Right renal pelvis (tissue), 4 donors: Measurements from ENCODE around the gene GGA2. TPM values are rescaled to one million over a fixed set of nuclear protein-coding genes. Genes with fewer than 3 reads are reported as not detected.

Experiments
- DNase-seq, 4 donors: peaks; one replicate each; pipeline ENCODE4 v3.0.0-alpha.2; 2013; ENCODE audit warnings: low read depth in 4 of 4, low spot score in 3 of 4, missing footprints in 1 of 4
- polyA plus RNA-seq, 4 donors: library from polyadenylated mRNA; unstranded; fragments of 120-200 nt; gene quantifications; one replicate each; pipeline ENCODE4 v1.2.1, GENCODE V29; 2013; ENCODE audit not compliant: insufficient read length in 4 of 4

GGA2 gene
- polyA plus RNA-seq, 4 donors = 127 to 150 (median 141) TPM

DNA sequence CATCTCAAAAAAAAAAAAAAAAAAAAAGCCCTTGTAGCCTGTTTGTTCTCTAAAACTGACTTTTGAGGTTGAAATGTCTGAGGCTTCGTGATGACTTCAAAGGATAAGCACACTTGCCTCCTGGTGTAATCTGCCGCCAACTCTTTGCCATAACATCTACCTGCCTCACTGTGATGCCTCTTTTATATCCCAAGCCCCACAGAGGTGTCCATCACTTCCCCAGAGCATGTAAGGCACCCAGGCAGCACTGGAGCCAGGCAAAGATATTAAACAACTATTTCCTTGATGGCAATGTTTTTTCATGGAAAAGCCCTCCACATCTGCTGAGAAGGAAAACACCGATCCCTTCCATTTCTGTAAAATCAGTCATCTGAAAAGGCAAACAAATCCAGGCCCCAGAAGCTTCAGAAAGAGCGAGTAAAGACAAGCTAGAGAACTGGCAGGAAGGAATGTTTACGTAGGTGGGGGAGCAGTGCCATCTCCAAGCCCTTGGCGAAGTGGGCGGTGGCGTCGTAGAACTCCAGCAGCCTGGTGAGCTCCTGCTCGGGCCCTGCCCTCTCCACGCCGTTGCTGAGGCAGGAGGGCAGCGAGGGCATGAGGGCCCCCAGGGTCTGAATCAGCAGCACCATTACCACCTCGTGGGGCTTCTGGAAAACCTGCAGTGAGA lies 85.9 kb downstream of the GGA2 start:
- DNase-seq = no peak

DNA sequence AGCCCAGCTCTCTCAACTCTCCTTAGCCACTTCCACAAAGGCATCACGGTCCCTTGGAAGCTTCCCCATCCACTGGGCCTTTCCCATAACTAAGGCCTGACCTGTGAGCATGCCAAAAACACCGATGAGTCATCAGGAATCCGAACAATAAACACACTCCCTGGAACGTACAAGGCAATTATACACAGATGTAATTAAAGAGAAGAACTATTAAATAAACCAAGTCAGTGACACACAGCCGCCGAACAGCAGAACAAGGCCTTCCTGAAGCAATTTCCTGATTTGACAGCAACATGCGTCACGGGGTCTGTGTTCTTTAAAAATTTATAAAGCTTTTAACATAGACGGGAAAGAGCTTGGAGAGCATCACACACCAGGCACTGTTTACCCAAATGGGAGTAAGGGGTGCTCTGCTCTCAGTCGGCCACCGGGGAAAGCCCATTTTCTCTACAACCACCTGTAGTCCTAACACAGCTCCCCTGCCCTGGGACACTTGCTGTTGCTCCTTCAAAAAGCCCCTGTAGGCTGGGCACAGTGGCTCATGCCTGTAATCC lies 86.7 kb downstream of the GGA2 start:
- no peak for DNase-seq

DNA sequence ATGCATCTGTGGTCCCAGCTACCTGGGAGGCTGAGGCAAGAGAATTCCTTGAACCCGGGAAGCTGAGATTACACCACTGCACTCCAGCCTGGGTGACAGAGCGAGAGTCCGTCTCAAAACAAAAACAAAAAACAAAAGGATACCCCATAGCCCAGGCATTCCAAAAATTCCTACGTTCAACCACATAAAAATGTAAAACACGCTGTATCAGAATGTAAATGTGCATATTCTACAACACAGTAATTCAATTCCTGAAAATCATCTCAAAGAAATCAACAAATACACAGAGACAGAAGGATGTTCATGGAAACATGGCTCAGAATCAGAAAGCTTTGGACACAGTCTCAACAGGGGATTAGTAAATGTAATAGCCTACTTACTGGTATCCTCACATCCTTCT lies 90.3 kb downstream of the GGA2 start:
- DNase-seq = no peak

DNA sequence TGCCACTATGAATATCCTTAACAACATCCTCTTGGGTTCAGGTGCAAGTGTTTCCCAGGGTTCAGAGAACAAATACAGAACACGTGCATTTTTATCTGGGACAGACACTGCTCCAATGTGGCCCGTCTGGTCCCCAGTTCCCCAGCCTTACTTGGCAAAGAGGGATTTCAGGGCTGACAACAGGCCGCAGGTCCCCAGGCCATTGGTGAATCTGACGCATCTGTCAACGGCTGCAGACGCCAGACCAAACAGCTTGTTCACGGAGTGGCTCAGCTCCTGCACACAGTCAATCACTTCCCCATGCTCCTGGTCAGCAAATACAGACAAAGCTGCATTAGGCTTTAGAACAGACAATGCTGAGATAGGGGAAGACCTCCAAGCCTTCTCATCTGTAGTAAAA lies 93.5 kb downstream of the GGA2 start:
- no peak for DNase-seq

DNA sequence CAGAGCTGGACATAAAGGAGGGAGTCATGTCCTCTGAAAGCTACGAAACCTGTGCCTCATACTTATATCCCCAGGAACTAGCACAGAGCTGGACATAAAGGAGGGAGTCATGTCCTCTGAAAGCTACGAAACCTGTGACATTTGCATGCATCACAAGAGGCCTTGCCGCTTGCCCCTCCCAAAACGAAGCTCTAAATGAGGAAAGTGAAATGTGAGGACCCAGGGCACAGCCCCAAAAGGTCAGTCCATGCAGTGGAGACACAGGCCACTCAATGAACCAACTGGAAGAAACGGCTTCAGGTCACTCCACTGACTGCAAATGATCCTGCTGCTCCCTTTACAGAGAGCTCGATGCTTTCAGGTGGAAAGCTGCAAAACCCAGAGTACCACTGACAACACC lies 95.6 kb downstream of the GGA2 start:
- DNase-seq = no peak

Other genes with a start within 250 kb of the GGA2 start
- gene SCNN1B, start 208.2 kb downstream of the GGA2 start, polyA plus RNA-seq = 10 to 100 TPM; 11.6 to 31.7 (median 16.3) TPM
- gene COG7, start 57.3 kb downstream of the GGA2 start, polyA plus RNA-seq = 10 to 100 TPM; 23.4 to 28.9 (median 24.3) TPM
- gene EARS2, start 46.9 kb upstream of the GGA2 start, polyA plus RNA-seq = 10 to 100 TPM; 27.0 to 32.2 (median 31.1) TPM
- gene UBFD1, start 47.2 kb upstream of the GGA2 start, polyA plus RNA-seq = 10 to 100 TPM; 75.6 to 78.4 (median 76.6) TPM
- 100 to 1,000 TPM in 3 of 4 donors, 10 to 100 TPM in 1; 98.1 to 106 (median 103) TPM for gene NDUFAB1, start 85.8 kb upstream of the GGA2 start, polyA plus RNA-seq
- gene PALB2, start 130.8 kb upstream of the GGA2 start, polyA plus RNA-seq = 10 to 100 TPM; 18.8 to 21.4 (median 20.0) TPM
- 10 to 100 TPM; 68.4 to 76.4 (median 73.4) TPM for gene DCTN5, start 131.0 kb upstream of the GGA2 start, polyA plus RNA-seq
- gene PLK1, start 168.4 kb upstream of the GGA2 start, polyA plus RNA-seq = 10 to 100 TPM; 22.2 to 25.6 (median 25.2) TPM
- under 1 TPM; 0.36 to 0.83 (median 0.48) TPM for gene ERN2, start 202.7 kb upstream of the GGA2 start, polyA plus RNA-seq
- 1 to 10 TPM in 3 of 4 donors, under 1 TPM in 1; 0.91 to 2.0 (median 1.3) TPM for gene CHP2, start 244.5 kb upstream of the GGA2 start, polyA plus RNA-seq